IPS-15b (cell line): ENCODE data around the gene RNF126.

Experiments
- H3K27me3 ChIP-seq: one replicate; pipeline ENCODE4 v1.6.1; 2013; ENCODE audit warnings: low read length; ENCODE audit not compliant: control insufficient read depth, insufficient read depth
- H3K36me3 ChIP-seq: one replicate; pipeline ENCODE4 v1.6.1; 2013; ENCODE audit warnings: low read length; ENCODE audit not compliant: control insufficient read depth, insufficient read depth
- H3K4me1 ChIP-seq: one replicate; pipeline ENCODE4 v1.6.1; 2013; ENCODE audit warnings: mild to moderate bottlenecking, low read length; ENCODE audit not compliant: control insufficient read depth, insufficient read depth
- H3K4me3 ChIP-seq: one replicate; pipeline ENCODE4 v1.5.1; 2013; ENCODE audit warnings: low read depth, low read length
- H3K9ac ChIP-seq: one replicate; pipeline ENCODE4 v1.6.1; 2013; ENCODE audit warnings: low read depth, mild to moderate bottlenecking, low read length
- H3K9me3 ChIP-seq: one replicate; pipeline ENCODE4 v1.6.1; 2013; ENCODE audit warnings: mild to moderate bottlenecking, low read length; ENCODE audit not compliant: control insufficient read depth, insufficient read depth

RNF126 gene

GRCh38 chr19:617551-618246 is 45.3 kb downstream of the RNF126 start:
- no peak overlapping the region for H3K9ac ChIP-seq
- H3K4me3 ChIP-seq = no peak overlapping the region
- H3K9me3 ChIP-seq = no peaks in the 10 kb centered on the region
- H3K36me3 ChIP-seq = peaks cover 54% of the 10 kb centered on the region
- H3K27me3 ChIP-seq = no peaks in the 10 kb centered on the region
- no peaks in the 10 kb centered on the region for H3K4me1 ChIP-seq

GRCh38 chr19:616747-617526 is 46.1 kb downstream of the RNF126 start:
- H3K4me1 ChIP-seq = no peaks in the 10 kb centered on the region
- H3K36me3 ChIP-seq = peaks cover 47% of the 10 kb centered on the region
- no peak overlapping the region for H3K9ac ChIP-seq
- no peak overlapping the region for H3K4me3 ChIP-seq
- no peaks in the 10 kb centered on the region for H3K9me3 ChIP-seq
- no peaks in the 10 kb centered on the region for H3K27me3 ChIP-seq

DNA sequence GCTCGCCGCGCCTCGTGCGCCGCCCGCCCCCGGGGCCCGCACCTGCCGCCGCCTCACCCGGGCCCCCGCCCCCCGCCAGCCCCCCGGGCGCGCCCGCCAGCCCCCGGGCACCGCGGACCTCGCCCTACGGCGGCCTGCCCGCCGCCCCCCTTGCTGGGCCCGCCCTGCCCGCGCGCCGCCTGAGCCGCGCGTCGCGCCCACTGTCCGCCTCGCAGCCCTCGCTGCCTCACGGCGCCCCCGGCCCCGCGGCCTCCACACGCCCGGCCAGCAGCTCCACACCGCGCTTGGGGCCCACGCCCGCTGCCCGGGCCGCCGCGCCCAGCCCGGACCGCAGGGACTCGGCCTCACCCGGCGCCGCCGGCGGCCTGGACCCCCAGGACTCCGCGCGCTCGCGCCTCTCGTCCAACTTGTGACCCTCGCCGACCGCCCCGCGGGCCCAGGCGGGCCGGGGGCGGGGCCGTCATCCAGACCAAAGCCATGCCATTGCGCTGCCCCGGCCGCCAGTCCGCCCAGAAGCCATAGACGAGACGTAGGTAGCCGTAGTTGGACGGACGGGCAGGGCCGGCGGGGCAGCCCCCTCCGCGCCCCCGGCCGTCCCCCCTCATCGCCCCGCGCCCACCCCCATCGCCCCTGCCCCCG is 46.8 kb downstream of the RNF126 start:
- peaks cover 41% of the 10 kb centered on the region for H3K36me3 ChIP-seq

DNA sequence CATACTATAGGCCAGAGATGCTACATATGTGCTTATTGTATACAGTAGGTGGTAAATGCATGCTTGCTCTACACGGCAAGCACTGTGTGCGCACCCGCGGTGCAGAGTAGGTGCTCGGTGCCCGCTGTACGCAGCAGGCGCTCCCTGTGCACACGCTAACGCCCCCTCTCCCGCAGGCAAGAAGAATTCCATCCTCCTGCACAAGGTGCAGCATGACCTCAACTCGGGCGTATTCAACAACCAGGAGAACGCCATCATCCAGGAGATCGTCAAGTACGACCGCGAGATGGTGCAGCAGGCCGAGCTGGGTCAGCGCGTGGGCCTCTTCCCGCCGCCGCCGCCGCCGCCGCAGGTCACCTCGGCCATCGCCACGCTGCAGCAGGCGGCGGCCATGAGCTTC is 47.4 kb downstream of the RNF126 start:
- Histone ChIP-seq H3K36me3 (peaks cover 41% of the 10 kb centered on the region), H3K9me3 (no peaks in the 10 kb centered on the region), H3K27me3 (no peaks in the 10 kb centered on the region), H3K9ac (no peak overlapping the region), H3K4me3 (no peak overlapping the region), H3K4me1 (no peaks in the 10 kb centered on the region)

More for the DNA sequence above, 46.8 kb downstream of the RNF126 start:
- H3K4me1 ChIP-seq = no peaks in the 10 kb centered on the region
- no peaks in the 10 kb centered on the region for H3K27me3 ChIP-seq
- H3K9ac ChIP-seq = no peak overlapping the region
- H3K4me3 ChIP-seq = no peak overlapping the region
- no peaks in the 10 kb centered on the region for H3K9me3 ChIP-seq

GRCh38 chr19:613732-614567 is 49.1 kb downstream of the RNF126 start:
- H3K4me1 ChIP-seq = no peaks in the 10 kb centered on the region
- H3K36me3 ChIP-seq = peaks cover 27% of the 10 kb centered on the region
- H3K9ac ChIP-seq = no peak overlapping the region
- H3K27me3 ChIP-seq = no peaks in the 10 kb centered on the region
- no peak overlapping the region for H3K4me3 ChIP-seq
- H3K9me3 ChIP-seq = no peaks in the 10 kb centered on the region

DNA sequence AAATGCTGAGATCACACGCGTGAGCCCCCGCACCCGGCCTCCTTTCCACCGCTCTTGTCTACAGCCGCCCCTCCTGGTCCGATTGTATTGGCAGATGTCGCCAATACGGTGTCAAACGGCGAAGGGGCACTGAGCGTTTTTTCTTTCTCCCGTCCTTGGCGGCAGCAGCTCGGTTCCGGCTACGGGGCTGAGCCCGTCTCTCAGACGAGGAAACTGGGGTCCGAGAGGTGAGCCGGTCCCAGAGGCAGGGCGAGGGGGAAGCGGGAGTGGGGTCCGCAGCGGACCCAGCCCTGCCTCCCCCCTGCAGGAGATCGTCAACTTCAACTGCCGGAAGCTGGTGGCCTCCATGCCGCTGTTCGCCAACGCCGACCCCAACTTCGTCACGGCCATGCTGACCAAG is 50.1 kb downstream of the RNF126 start:
- Histone ChIP-seq H3K4me1 (no peaks in the 10 kb centered on the region), H3K9me3 (no peaks in the 10 kb centered on the region), H3K36me3 (peaks cover 17% of the 10 kb centered on the region), H3K9ac (no peak overlapping the region), H3K27me3 (no peaks in the 10 kb centered on the region), H3K4me3 (no peak overlapping the region)

DNA sequence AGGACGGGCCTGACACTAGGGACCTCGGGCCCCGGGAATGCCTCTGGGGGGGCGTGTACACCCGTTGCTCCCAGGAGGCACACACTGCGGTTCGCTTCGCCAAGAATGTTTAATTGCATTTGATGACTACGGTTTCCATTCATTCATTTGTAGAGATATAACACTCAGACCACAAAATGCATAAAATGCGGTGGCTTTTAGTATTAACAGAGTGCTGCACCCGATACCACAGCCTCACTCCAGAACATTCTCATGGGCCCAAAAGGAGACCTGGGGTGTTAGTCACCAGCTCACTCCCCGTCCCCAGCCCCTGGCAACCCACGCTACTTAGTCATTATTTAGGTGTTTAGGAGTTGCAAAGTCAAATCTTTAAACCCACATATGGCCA is 51.5 kb downstream of the RNF126 start:
- no peak overlapping the region for H3K4me3 ChIP-seq
- H3K36me3 ChIP-seq = peaks cover 13% of the 10 kb centered on the region
- no peaks in the 10 kb centered on the region for H3K27me3 ChIP-seq
- no peaks in the 10 kb centered on the region for H3K9me3 ChIP-seq
- H3K9ac ChIP-seq = no peak overlapping the region
- no peaks in the 10 kb centered on the region for H3K4me1 ChIP-seq

DNA sequence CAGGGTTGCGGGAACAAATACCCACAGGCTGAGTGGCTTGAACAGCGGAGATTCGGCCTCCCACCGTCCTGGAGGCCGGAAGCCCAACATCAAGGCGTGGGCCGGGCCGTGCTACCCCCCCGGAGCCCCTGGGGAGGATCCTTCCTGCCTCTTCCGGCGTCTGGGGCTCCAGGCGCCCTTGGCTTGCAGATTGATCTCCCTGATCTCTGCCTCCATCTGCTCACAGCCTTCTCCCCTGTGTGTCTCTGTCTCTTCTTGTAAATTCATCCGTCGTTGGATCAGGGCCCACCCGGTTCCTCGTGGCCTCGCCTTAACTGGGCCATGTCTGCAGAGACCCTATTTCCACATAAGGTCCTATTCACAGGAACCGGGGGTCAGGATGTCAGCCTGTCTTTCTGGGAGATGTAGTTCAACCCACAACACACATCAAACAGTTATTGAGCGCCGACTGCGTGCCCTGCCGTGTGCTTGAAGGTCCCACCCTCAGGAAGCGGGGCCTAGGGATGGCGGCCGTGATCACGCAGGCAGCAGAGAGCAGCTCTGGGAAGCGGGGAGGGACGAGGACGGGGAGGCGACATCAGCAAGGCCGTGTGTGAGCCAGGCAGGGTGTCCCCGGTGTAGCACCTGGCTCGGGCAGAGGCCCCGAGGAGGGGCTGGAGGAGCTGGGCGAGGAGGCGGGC is 52.1 kb downstream of the RNF126 start:
- H3K4me3 ChIP-seq = no peak overlapping the region
- no peaks in the 10 kb centered on the region for H3K4me1 ChIP-seq
- H3K9ac ChIP-seq = no peak overlapping the region
- no peaks in the 10 kb centered on the region for H3K27me3 ChIP-seq
- peaks cover 13% of the 10 kb centered on the region for H3K36me3 ChIP-seq
- no peaks in the 10 kb centered on the region for H3K9me3 ChIP-seq

DNA sequence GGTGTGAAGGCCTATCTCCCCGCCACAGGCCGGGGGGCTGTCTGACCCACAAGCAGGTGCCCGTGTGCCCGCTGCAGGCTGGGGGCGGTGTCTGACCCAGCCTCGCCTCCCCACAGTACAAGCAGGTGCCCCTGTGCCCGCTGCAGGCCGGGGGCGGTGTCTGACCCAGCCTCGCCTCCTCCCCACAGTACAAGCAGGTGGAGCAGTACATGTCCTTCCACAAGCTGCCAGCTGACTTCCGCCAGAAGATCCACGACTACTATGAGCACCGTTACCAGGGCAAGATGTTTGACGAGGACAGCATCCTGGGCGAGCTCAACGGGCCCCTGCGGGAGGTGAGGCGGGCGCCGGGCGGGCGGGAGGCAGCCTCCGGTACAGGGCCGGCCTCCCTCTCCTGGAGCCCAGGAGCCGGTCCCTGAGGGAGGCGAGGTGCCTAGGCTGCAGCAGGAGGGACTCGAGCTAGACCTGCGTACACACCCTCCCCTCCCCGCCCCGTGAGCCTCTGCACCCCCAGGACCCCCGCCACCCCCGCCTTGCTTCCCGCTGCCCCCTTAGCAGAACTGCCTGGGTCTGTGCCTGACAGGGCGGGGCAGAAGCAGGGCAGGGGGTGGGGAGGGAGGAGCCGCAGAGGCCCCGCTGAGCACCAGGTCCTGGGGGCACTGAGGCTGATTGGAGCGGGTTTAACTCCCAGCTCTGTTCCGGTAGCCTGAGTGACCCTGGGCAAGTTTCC is 52.8 kb downstream of the RNF126 start:
- H3K9ac ChIP-seq = no peak overlapping the region
- no peaks in the 10 kb centered on the region for H3K27me3 ChIP-seq
- peaks cover 10% of the 10 kb centered on the region for H3K36me3 ChIP-seq
- H3K9me3 ChIP-seq = no peaks in the 10 kb centered on the region
- H3K4me1 ChIP-seq = no peaks in the 10 kb centered on the region
- H3K4me3 ChIP-seq = no peak overlapping the region

GRCh38 chr19:609004-609346 is 54.0 kb downstream of the RNF126 start:
- Histone ChIP-seq H3K4me1 (no peaks in the 10 kb centered on the region), H3K9ac (no peak overlapping the region), H3K27me3 (no peaks in the 10 kb centered on the region)

More at GRCh38 chr19:609004-609346, 54.0 kb downstream of the RNF126 start:
- Histone ChIP-seq H3K9me3 (no peaks in the 10 kb centered on the region), H3K4me3 (no peak overlapping the region), H3K36me3 (peaks cover under 1% of the 10 kb centered on the region)
